ENCODE measurements around the gene PDE4D.
"Not testable (repeated sequence)": the region's sequence is repeated elsewhere in the genome, so short reads cannot be mapped to it uniquely, and the experiment has no call there.

PDE4D gene

GRCh38 chr5:59799668-59800346, 93.7 kb downstream of the PDE4D start:
- DNase-seq (ENCODE audit: low read depth): no peak

GRCh38 chr5:59798862-59799667, 94.5 kb downstream of the PDE4D start:
- DNase-seq (ENCODE audit: low read depth): no peak

- DNase-seq (ENCODE audit: low read depth): no peak
These were observed 98.4 kb downstream of the PDE4D start for GRCh38 chr5:59795141-59795540.

- DNase-seq (ENCODE audit: low read depth): no peak
These were observed 100.4 kb downstream of the PDE4D start for GRCh38 chr5:59792983-59793585.

- no peak for DNase-seq (ENCODE audit: low read depth)
These were observed 101.9 kb downstream of the PDE4D start for GRCh38 chr5:59791617-59792016.

GRCh38 chr5:59790776-59791475, 102.6 kb downstream of the PDE4D start:
- no peak for DNase-seq (ENCODE audit: low read depth)

- DNase-seq (ENCODE audit: low read depth): no peak
These were observed 103.2 kb downstream of the PDE4D start for GRCh38 chr5:59790376-59790775.

- no peak for DNase-seq (ENCODE audit: low read depth)
These were observed 103.6 kb downstream of the PDE4D start for GRCh38 chr5:59789894-59790293.

GRCh38 chr5:59789197-59789596, 104.3 kb downstream of the PDE4D start:
- DNase-seq (ENCODE audit: low read depth): no peak

- no peak for DNase-seq (ENCODE audit: low read depth)
These were observed 107.2 kb downstream of the PDE4D start for GRCh38 chr5:59786334-59786805.

- DNase-seq (ENCODE audit: low read depth): no peak
These were observed 107.7 kb downstream of the PDE4D start for GRCh38 chr5:59785676-59786333.

- not testable (repeated sequence) for DNase-seq (ENCODE audit: low read depth)
These were observed 108.8 kb downstream of the PDE4D start for GRCh38 chr5:59784708-59785107.

- no peak for DNase-seq (ENCODE audit: low read depth)
These were observed 110.3 kb downstream of the PDE4D start for GRCh38 chr5:59783264-59783663.

- DNase-seq (ENCODE audit: low read depth): no peak
These were observed 110.7 kb downstream of the PDE4D start for GRCh38 chr5:59782856-59783255.

GRCh38 chr5:59779453-59779852, 114.1 kb downstream of the PDE4D start:
- DNase-seq (ENCODE audit: low read depth): no peak

GRCh38 chr5:59777028-59777427, 116.5 kb downstream of the PDE4D start:
- DNase-seq (ENCODE audit: low read depth): no peak

GRCh38 chr5:59773294-59773693, 120.2 kb downstream of the PDE4D start:
- no peak for DNase-seq (ENCODE audit: low read depth)

GRCh38 chr5:59772757-59773156, 120.8 kb downstream of the PDE4D start:
- DNase-seq (ENCODE audit: low read depth): no peak

GRCh38 chr5:59772206-59772605, 121.3 kb downstream of the PDE4D start:
- no peak for DNase-seq (ENCODE audit: low read depth)

- DNase-seq (ENCODE audit: low read depth): no peak
These were observed 122.6 kb downstream of the PDE4D start for GRCh38 chr5:59770953-59771352.

- DNase-seq (ENCODE audit: low read depth): no peak
These were observed 123.7 kb downstream of the PDE4D start for GRCh38 chr5:59769832-59770231.

GRCh38 chr5:59769041-59769360, 124.5 kb downstream of the PDE4D start:
- DNase-seq (ENCODE audit: low read depth): no peak
